NCI-H345 treated with DMSO at 0.1 percent for 48 hours (cell line): ENCODE data around the gene RNPEPL1.
"Not testable (repeated sequence)": the region's sequence is repeated elsewhere in the genome, so short reads cannot be mapped to it uniquely, and the experiment has no call there.

Source experiments
- DNase-seq: peaks from one replicate; lab custom pipeline; 2025; ENCODE audit not compliant: unreplicated experiment; lab: John Stamatoyannopoulos, UW

The RNPEPL1 gene

GRCh38 chr2:240567872-240568677 is at the start of gene RNPEPL1:
TSS of gene RNPEPL1 (plus strand) at chr2:240568484. CDS start at chr2:240568587, 103 bp downstream.
- peak; percentile 41 for DNase-seq

- no peak for DNase-seq
These were observed 49.3 kb upstream of the RNPEPL1 start for GRCh38 chr2:240518981-240519380.

- DNase-seq = no peak
These were observed 48.7 kb upstream of the RNPEPL1 start for GRCh38 chr2:240519396-240520129.

- DNase-seq = no peak
These were observed 47.9 kb upstream of the RNPEPL1 start for GRCh38 chr2:240520130-240520973.

GRCh38 chr2:240520974-240521350 is 47.3 kb upstream of the RNPEPL1 start:
- no peak for DNase-seq

GRCh38 chr2:240521885-240522284 is 46.4 kb upstream of the RNPEPL1 start:
- not testable (repeated sequence) for DNase-seq

GRCh38 chr2:240522406-240522805 is 45.9 kb upstream of the RNPEPL1 start:
- no peak for DNase-seq

GRCh38 chr2:240523451-240524281 is 44.6 kb upstream of the RNPEPL1 start:
- no peak for DNase-seq

GRCh38 chr2:240524963-240525718 is 43.1 kb upstream of the RNPEPL1 start:
- no peak for DNase-seq

- DNase-seq = no peak
These were observed 42.5 kb upstream of the RNPEPL1 start for GRCh38 chr2:240525802-240526201.

GRCh38 chr2:240526521-240526920 is 41.8 kb upstream of the RNPEPL1 start:
- no peak for DNase-seq

GRCh38 chr2:240527153-240527750 is 41.0 kb upstream of the RNPEPL1 start:
- no peak for DNase-seq

- no peak for DNase-seq
These were observed 39.8 kb upstream of the RNPEPL1 start for GRCh38 chr2:240528406-240529040.

- no peak for DNase-seq
These were observed 38.8 kb upstream of the RNPEPL1 start for GRCh38 chr2:240529344-240529999.

- no peak for DNase-seq
These were observed 38.1 kb upstream of the RNPEPL1 start for GRCh38 chr2:240530181-240530580.

- DNase-seq = no peak
These were observed 37.2 kb upstream of the RNPEPL1 start for GRCh38 chr2:240531038-240531437.

GRCh38 chr2:240532031-240532775 is 36.1 kb upstream of the RNPEPL1 start:
- DNase-seq = no peak
